GM18499 (cell line): ENCODE measurements around the gene SHROOM3.

Source experiments
- ATAC-seq: cut with Tn5 transposase; IDR thresholded peaks from one replicate; pipeline ENCODE4 v1.9.1; 2021; ENCODE audit warnings: moderate number of reproducible peaks; ENCODE audit not compliant: insufficient read depth, unreplicated experiment

Gene SHROOM3

DNA sequence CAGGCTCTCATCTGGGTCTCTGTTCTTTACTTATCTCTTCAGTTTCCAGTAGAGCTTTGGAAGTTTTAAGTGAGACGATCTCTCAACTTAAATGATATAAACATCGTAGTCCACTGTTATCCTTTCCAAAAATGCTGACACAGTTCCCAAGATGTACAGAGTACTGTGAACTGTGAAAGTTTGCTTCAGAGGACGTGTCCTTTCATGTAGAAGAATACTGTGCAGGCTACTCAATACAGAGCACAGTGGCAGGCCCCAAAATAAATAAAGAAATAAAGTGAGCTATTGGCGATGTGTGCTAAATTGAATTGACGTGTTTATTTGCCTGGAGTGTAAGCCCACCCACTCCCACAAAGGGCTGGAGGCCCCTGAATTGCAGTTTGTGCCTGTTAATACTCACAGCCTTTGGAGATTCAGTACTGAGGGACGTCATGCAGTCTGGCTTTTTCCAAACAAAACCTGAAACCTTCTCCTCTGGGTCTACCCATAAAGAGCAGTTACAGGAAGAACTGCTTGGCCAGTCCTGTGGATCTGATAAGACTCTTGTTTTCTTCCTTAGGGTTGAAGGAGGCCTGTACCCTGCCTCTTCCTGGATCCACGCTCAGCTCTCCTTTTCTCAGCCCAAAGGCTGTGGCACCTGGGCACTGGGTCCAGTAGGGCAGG, 396.8 kb downstream of the SHROOM3 start:
- ATAC-seq = no peak
